Posterior vena cava (tissue), 2 donors: Measurements from ENCODE around the gene SNRNP70. TPM values are rescaled to one million over a fixed set of nuclear protein-coding genes. Genes with fewer than 3 reads are reported as not detected.
"Not testable (repeated sequence)": the region's sequence is repeated elsewhere in the genome, so short reads cannot be mapped to it uniquely, and the experiment has no call there.

ENCODE experiments used
- DNase-seq: peaks from one replicate; pipeline ENCODE4 v3.0.0-alpha.2; 2020; ENCODE audit warnings: low spot score
- intact Hi-C, 2 donors: fragments of 100-400 bp; cut with DNase I; formaldehyde crosslinking; loops; one replicate each; pipeline versions ENCODE4 v1.14.1 to v1.14.2; 2022 to 2023
- long read RNA-seq, 2 donors: library from polyadenylated mRNA; unstranded; transcript quantifications; one replicate each; pipeline ENCODE4 v2.0.0, GENCODE V29; 2020 to 2021
- total RNA-seq, 2 donors: library from RNA; stranded (reverse); fragmentation: NEBNext Ultra II Directional; extraction: Animal tissue kit (Norgen Biotek cat#: 25700); gene quantifications; one replicate each; pipeline ENCODE4 v1.2.1, GENCODE V29; 2021
- donor health status: DM: yes; HTN: yes; CAD: no.
- donor health status: DM: yes; HTN: yes; CAD: no.

SNRNP70 gene, protein sequence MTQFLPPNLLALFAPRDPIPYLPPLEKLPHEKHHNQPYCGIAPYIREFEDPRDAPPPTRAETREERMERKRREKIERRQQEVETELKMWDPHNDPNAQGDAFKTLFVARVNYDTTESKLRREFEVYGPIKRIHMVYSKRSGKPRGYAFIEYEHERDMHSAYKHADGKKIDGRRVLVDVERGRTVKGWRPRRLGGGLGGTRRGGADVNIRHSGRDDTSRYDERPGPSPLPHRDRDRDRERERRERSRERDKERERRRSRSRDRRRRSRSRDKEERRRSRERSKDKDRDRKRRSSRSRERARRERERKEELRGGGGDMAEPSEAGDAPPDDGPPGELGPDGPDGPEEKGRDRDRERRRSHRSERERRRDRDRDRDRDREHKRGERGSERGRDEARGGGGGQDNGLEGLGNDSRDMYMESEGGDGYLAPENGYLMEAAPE
- total RNA-seq, result 100 to 1,000 TPM; 114 to 124 TPM
- long read RNA-seq, donor 1, transcript SNRNP70-203 (3 exons, 3,221 nt), result minor isoform, 16 of 82 reads
- long read RNA-seq, donor 1, transcript SNRNP70-206 (10 exons, 1,574 nt), result major isoform, 24 of 82 reads
- long read RNA-seq, donor 1, transcript SNRNP70-201 (10 exons, 1,603 nt), result minor isoform, 6 of 82 reads
- long read RNA-seq, donor 1, partial matches to known transcripts, result 17 of 82 reads
- long read RNA-seq, donor 1, other reads (novel, unspliced or antisense), result 18 of 82 reads
- long read RNA-seq, donor 2, transcript SNRNP70-203 (3 exons, 3,221 nt), result major isoform, 5 of 13 reads
- long read RNA-seq, donor 2, partial matches to known transcripts, result 3 of 13 reads
- long read RNA-seq, donor 2, other reads (novel, unspliced or antisense), result 5 of 13 reads

- intact Hi-C loops, result no loop called here
- DNase-seq, result peak; percentile 100
Measured at GRCh38 chr19:49085020-49085867, at the start of gene SNRNP70. Gene SNRNP70, plus strand, starts transcription at chr19:49085451. Its CDS starts 964 bp downstream, at chr19:49086415.

GRCh38 chr19:49036815-49037214, 48.4 kb upstream of the SNRNP70 start, which contains the start of gene CGB1:
Gene CGB1, minus strand, starts transcription at chr19:49036895. Its CDS starts 184 bp downstream, at chr19:49036711.
- intact Hi-C loops, result not testable (repeated sequence)

DNA sequence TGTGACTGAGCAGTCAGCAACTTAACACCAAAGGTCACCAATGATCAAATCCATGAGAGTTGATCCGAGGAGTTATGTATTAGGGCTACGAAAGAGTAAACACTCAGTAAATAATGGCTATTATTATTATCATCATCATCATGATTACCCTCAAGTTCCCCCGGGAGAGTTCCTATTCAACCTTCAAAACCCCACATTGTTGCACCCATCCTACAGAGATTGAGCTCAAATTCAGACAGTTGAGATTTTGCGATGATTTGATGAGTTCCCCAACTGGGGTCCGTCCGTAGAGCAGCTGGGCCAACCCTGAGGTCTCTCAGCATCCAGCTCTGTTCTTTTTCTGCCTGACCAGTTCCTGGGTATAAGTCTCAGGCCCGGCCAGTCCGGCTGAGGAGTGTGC, 47.1 kb upstream of the SNRNP70 start:
- intact Hi-C loops, DNase-seq: not testable (repeated sequence)

More at GRCh38 chr19:49036815-49037214, 48.4 kb upstream of the SNRNP70 start, which contains the start of gene CGB1:
- DNase-seq, result not testable (repeated sequence)

DNA sequence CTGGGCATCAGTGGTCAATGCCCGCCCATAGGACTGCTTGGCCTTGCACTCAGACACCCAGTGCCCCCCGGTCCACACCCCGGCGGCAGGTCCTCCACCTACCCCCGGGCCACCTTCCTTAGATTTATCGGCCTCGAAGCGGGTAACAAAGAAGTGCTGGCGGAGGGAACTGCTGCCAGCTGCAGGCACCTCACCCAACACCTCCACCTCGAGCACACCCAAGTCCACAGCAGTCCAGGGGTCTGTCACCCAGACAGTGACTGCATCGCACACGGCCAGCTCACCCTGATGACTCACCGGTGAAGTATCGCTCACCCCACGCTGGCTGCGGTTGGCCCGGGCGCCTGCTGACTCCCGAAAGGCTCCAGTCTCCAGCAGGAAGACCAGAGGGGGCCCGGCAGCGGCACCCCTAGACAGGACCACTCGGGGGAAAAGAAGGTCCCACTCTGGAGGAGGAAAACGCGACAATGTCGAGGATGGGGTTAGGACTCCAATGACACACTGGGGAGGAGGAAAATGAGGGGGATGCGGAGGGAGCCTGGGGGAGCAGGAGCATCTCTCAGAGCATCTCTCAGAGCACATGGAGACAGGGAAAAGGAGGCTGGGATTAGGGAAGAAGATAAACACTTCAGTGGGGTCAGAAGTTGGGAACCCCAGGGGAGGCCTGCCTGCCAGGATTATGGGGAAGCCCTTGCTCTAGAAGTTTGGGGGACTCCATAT, 46.5 kb upstream of the SNRNP70 start:
- intact Hi-C loops, DNase-seq: not testable (repeated sequence)

- intact Hi-C loops, DNase-seq: not testable (repeated sequence)
Measured at GRCh38 chr19:49039736-49040135, 45.5 kb upstream of the SNRNP70 start.

- intact Hi-C loops, result no loop called here
- no peak for DNase-seq
Measured at GRCh38 chr19:49042177-49042576, 43.1 kb upstream of the SNRNP70 start.

- DNase-seq, intact Hi-C loops: not testable (repeated sequence)
Measured at GRCh38 chr19:49042666-49043065, 42.6 kb upstream of the SNRNP70 start.

DNA sequence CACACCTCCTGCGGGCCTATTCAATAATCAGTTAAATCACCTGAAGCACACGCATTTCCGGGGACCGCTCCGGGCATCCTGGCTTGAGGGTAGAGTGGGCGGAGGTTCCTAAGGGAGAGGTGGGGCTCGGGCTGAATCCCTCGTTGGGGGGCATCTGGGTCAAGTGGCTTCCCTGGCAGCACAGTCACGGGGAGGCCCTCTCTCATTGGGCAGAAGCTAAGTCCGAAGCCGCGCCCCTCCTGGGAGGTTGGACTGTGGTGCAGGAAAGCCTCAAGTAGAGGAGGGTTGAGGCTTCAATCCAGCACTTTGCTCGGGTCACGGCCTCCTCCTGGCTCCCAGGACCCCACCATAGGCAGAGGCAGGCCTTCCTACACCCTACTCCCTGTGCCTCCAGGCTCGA, 41.7 kb upstream of the SNRNP70 start, which contains the start of gene CGB5:
Gene CGB5 (plus strand): TSS at position 301 of the 400 bp plus-strand sequence. CDS start 362 bp downstream, outside the sequence.
- intact Hi-C loops, result not testable (repeated sequence)

DNA sequence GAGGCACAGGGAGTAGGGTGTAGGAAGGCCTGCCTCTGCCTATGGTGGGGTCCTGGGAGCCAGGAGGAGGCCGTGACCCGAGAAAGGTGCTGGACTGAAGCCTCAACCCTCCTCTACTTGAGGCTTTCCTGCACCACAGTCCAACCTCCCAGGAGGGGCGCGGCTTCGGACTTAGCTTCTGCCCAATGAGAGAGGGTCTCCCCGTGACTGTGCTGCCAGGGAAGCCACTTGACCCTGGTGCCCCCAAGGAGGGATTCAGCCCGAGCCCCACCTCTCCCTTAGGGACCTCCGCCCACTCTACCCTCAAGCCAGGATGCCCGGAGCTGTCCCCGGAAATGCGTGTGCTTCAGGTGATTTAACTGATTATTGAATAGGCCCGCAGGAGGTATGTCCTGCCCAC, 36.2 kb upstream of the SNRNP70 start, which contains the start of gene CGB8:
Gene CGB8 (minus strand): TSS at position 101 of the 400 bp plus-strand sequence. CDS start 372 bp downstream, outside the sequence.
- intact Hi-C loops, result not testable (repeated sequence)

More for the DNA sequence above, 41.7 kb upstream of the SNRNP70 start, which contains the start of gene CGB5:
- DNase-seq, result not testable (repeated sequence)

GRCh38 chr19:49049834-49050233, 35.4 kb upstream of the SNRNP70 start:
- intact Hi-C loops, DNase-seq: not testable (repeated sequence)

More for the DNA sequence above, 36.2 kb upstream of the SNRNP70 start, which contains the start of gene CGB8:
- not testable (repeated sequence) for DNase-seq

DNA sequence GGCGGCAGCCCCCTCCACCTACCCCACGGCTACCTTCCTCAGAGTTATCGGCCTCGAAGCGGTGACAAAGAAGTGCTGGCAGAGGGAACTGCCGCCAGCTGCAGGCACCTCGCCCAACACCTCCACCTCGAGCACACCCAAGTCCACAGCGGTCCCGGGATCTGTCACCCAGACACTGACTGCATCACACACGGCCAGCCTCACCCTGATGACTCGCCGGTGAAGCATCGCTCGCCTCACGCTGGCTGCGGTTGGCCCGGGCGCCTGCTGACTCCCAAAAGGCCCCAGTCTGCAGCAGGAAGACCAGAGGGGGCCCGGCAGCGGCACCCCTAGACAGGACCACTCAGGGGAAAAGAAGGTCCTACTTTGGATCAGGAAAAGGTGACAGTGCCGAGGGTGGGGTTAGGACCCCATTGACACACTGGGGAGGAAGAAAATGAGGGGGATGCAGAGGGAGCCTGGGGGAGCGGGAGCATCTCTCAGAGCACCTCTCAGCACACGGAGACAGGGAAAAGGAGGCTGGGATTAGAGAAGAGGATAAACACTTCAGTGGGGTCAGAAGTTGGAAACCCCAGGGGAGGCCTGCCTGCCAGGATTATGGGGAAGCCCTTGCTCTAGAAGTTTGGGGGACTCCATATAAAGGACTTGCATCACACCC, 34.7 kb upstream of the SNRNP70 start:
- intact Hi-C loops, DNase-seq: not testable (repeated sequence)

- DNase-seq, result no peak
Measured at GRCh38 chr19:49056101-49056901, 28.9 kb upstream of the SNRNP70 start.

GRCh38 chr19:49056902-49057596, 28.2 kb upstream of the SNRNP70 start:
- DNase-seq, intact Hi-C loops: not testable (repeated sequence)

More at GRCh38 chr19:49056101-49056901, 28.9 kb upstream of the SNRNP70 start:
- intact Hi-C loops, result no loop called here

DNA sequence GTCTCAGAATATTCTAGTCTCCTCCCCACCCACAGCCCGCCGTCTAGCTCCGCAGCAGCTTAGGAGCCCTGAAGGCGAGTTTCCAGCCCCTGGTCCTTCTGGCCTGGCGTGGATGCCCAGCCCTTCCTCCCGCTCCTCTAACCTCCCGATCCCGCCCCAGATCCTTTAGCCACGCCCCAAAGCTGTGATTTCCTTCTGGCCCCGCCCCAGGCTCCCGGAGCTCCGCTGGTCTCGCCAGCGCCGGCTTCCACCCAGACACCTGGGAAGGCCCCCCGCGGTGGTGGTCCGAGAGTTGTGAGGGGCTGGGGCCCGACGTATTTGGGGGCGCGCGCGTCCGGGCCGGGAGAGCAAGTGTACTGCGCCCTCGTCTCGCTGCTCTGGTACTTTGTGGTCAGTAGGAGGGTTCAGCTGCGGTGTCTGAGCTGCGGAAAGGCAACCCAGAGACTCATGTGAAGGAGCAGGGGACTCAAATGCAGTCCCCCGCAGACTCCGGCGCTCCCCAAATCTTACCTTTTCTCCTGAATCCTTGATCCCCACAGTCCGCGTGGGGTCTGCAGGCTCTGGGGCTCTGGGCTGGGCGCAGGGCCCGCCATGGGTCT, 27.5 kb upstream of the SNRNP70 start, which contains the start of gene CGB7:
Gene CGB7 (minus strand): TSS at position 114 of the 599 bp plus-strand sequence. CDS start 2,374 bp downstream, outside the sequence.
- DNase-seq, result peak; percentile 87
- intact Hi-C loops, result no loop called here

DNA sequence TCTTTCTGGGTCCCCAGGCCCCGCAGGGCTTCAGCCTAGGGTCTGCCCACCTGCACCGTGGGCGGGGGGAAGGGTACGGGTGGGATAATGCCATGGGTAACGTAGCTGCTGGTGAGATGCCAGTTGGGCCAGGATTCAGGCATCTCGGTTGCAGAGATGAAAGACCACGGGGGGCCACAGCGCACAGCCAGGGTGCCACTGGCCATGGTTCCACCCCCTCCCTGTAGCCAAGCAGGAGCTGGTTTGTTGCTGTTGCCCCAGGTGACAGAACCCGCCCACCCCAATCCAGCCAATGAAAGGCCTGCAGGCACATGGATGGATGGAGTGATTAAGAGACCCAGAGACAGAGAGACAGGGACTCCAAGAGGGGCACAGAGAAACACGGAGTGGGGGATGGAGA, 26.7 kb upstream of the SNRNP70 start:
- no peak for DNase-seq

More for the DNA sequence above, 26.7 kb upstream of the SNRNP70 start:
- intact Hi-C loops, result no loop called here
